22Rv1 (cell line): ENCODE measurements around the gene PRKCE.

Experiments used
- H3K27ac ChIP-seq: fragments of 450-650 bp; 2 replicates; pipeline ENCODE4 v1.5.1; 2017
- CTCF ChIP-seq: fragments of 450-650 bp; IDR thresholded peaks from 2 replicates; pipeline ENCODE4 v1.5.1; 2017; ENCODE audit warnings: mild to moderate bottlenecking
- ZFX ChIP-seq: fragments of 450-650 bp; IDR thresholded peaks from 2 replicates; pipeline ENCODE4 v1.6.1; 2017; ENCODE audit warnings: antibody characterized with exemption, borderline replicate concordance

The PRKCE gene

GRCh38 chr2:45874344-45874743 is 222.9 kb downstream of the PRKCE start:
- no peak overlapping the region for H3K27ac ChIP-seq
- TF ChIP-seq CTCF (no peak), ZFX (no peak)

GRCh38 chr2:45876611-45877010 is 225.1 kb downstream of the PRKCE start:
- no peak overlapping the region for H3K27ac ChIP-seq
- TF ChIP-seq ZFX = no peak
- TF ChIP-seq CTCF = no peak

GRCh38 chr2:45879406-45879805 is 227.9 kb downstream of the PRKCE start:
- TF ChIP-seq ZFX (no peak), CTCF (no peak)
- no peak overlapping the region for H3K27ac ChIP-seq

GRCh38 chr2:45879936-45880335 is 228.5 kb downstream of the PRKCE start:
- no peak overlapping the region for H3K27ac ChIP-seq
- TF ChIP-seq ZFX (no peak), CTCF (no peak)

- no peak overlapping the region for H3K27ac ChIP-seq
- TF ChIP-seq ZFX (no peak), CTCF (no peak)
These were observed 230.6 kb downstream of the PRKCE start for GRCh38 chr2:45881970-45882581.

- H3K27ac ChIP-seq = no peak overlapping the region
- TF ChIP-seq ZFX (no peak), CTCF (no peak)
These were observed 231.5 kb downstream of the PRKCE start for GRCh38 chr2:45882707-45883602.

- TF ChIP-seq ZFX = no peak
- TF ChIP-seq CTCF = no peak
- H3K27ac ChIP-seq = no peak overlapping the region
These were observed 232.1 kb downstream of the PRKCE start for GRCh38 chr2:45883603-45884000.
